Loucy (cell line): ENCODE data around the gene PLA2G12B.
"Not testable (repeated sequence)": the region's sequence is repeated elsewhere in the genome, so short reads cannot be mapped to it uniquely, and the experiment has no call there.

Experiments
- H2AFZ ChIP-seq: fragments of 200-600 bp; sonication (generic); 2 replicates; pipeline ENCODE4 v1.6.0; 2016; ENCODE audit warnings: antibody characterized with exemption, mild to moderate bottlenecking, low read length, moderate library complexity
- H3F3A ChIP-seq: fragments of 200-600 bp; 2 replicates; pipeline ENCODE4 v1.6.0; 2016; ENCODE audit warnings: antibody characterized with exemption, low read depth, mild to moderate bottlenecking
- H3K27me3 ChIP-seq: fragments of 200-600 bp; sonication (generic); 2 replicates; pipeline ENCODE4 v1.6.1; 2014; ENCODE audit warnings: low read length, mild to moderate bottlenecking; ENCODE audit not compliant: insufficient read depth, poor library complexity, severe bottlenecking
- H3K36me3 ChIP-seq: fragments of 200-600 bp; sonication (generic); 2 replicates; pipeline ENCODE4 v1.6.1; 2016; ENCODE audit warnings: low read length; ENCODE audit not compliant: insufficient read depth
- H3K4me1 ChIP-seq: fragments of 200-600 bp; sonication (generic); 2 replicates; pipeline ENCODE4 v1.5.1; 2014; ENCODE audit warnings: low read length, mild to moderate bottlenecking; ENCODE audit not compliant: insufficient read depth, poor library complexity, severe bottlenecking
- H3K4me2 ChIP-seq: fragments of 200-600 bp; sonication (generic); 2 replicates; pipeline ENCODE4 v1.6.0; 2014; ENCODE audit warnings: antibody characterized with exemption, low read length, low read depth, mild to moderate bottlenecking; ENCODE audit not compliant: poor library complexity, severe bottlenecking
- H3K4me3 ChIP-seq: fragments of 200-600 bp; sonication (generic); 2 replicates; pipeline ENCODE4 v1.5.1; 2014; ENCODE audit warnings: low read length, mild to moderate bottlenecking, mixed read lengths; ENCODE audit not compliant: poor library complexity, severe bottlenecking
- H3K79me2 ChIP-seq: fragments of 200-600 bp; sonication (generic); 2 replicates; pipeline ENCODE4 v1.6.1; 2014; ENCODE audit warnings: low read length; ENCODE audit not compliant: insufficient read depth
- H3K9ac ChIP-seq: fragments of 200-600 bp; sonication (generic); 2 replicates; pipeline ENCODE4 v1.6.0; 2014; ENCODE audit warnings: mild to moderate bottlenecking, low read depth, low read length, moderate library complexity; ENCODE audit not compliant: poor library complexity, severe bottlenecking
- H3K9me2 ChIP-seq: fragments of 200-600 bp; sonication (generic); replicated peaks from 2 replicates; pipeline ENCODE4 v1.6.1; 2016; ENCODE audit warnings: low read depth, low read length, mixed read lengths
- H3K9me3 ChIP-seq: fragments of 200-600 bp; sonication (generic); 2 replicates; pipeline ENCODE4 v1.6.1; 2014; ENCODE audit warnings: mild to moderate bottlenecking, antibody characterized with exemption, low read length, low read depth; ENCODE audit not compliant: insufficient read depth
- H4K20me1 ChIP-seq: fragments of 200-600 bp; sonication (generic); 2 replicates; pipeline ENCODE4 v1.6.0; 2014; ENCODE audit warnings: antibody characterized with exemption, low read length, mild to moderate bottlenecking; ENCODE audit not compliant: insufficient read depth, poor library complexity, severe bottlenecking
- EZH2phosphoT487 ChIP-seq: fragments of 200-600 bp; IDR thresholded peaks from 2 replicates; pipeline ENCODE4 v1.6.1; 2018; ENCODE audit warnings: antibody characterized with exemption, mild to moderate bottlenecking, moderate library complexity, borderline replicate concordance
- TF ChIP-seq, protein P1 (sequence below): fragments of 200-600 bp; sonication (generic); conservative IDR thresholded peaks from 2 replicates; pipeline ENCODE4 v1.5.1; 2014; ENCODE audit warnings: mild to moderate bottlenecking, antibody characterized with exemption, low read length

PLA2G12B gene

DNA sequence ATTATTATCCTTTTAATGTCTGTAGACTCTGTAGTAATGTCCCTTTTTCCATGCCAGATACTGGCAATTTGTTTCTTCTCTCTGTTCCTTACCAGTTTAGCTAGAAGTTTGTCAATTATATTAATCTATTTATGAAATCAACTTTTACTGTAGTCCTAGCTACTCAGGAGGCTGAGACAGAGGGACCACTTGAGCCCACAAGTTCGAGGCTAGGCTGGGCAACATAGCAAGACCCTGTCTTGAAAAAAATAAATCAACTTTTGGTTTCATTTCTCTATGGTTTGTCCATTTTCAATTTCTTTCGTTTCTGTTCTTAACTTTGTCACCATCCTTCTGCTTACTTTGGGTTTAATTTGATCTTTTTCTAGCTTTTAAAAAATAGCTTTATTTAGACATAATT lies 42.5 kb upstream of the PLA2G12B start:
- no peak overlapping the region for H3K9ac ChIP-seq
- H3K9me3 ChIP-seq, result no peaks in the 10 kb centered on the region; the same call in 1 of the 2 replicates
- H3K4me3 ChIP-seq, result no peak overlapping the region
- no peaks in the 10 kb centered on the region for H3K9me2 ChIP-seq
- no peaks in the 10 kb centered on the region for H3K4me1 ChIP-seq
- no peak overlapping the region for H3K4me2 ChIP-seq
- TF ChIP-seq EZH2phosphoT487, result no peak
- TF ChIP-seq, protein P1, sequence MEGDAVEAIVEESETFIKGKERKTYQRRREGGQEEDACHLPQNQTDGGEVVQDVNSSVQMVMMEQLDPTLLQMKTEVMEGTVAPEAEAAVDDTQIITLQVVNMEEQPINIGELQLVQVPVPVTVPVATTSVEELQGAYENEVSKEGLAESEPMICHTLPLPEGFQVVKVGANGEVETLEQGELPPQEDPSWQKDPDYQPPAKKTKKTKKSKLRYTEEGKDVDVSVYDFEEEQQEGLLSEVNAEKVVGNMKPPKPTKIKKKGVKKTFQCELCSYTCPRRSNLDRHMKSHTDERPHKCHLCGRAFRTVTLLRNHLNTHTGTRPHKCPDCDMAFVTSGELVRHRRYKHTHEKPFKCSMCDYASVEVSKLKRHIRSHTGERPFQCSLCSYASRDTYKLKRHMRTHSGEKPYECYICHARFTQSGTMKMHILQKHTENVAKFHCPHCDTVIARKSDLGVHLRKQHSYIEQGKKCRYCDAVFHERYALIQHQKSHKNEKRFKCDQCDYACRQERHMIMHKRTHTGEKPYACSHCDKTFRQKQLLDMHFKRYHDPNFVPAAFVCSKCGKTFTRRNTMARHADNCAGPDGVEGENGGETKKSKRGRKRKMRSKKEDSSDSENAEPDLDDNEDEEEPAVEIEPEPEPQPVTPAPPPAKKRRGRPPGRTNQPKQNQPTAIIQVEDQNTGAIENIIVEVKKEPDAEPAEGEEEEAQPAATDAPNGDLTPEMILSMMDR, result no peak
- no peaks in the 10 kb centered on the region for H4K20me1 ChIP-seq
- no peaks in the 10 kb centered on the region for H3K79me2 ChIP-seq
- no peaks in the 10 kb centered on the region for H3K27me3 ChIP-seq
- H2AFZ ChIP-seq, result no peak overlapping the region
- H3K36me3 ChIP-seq, result no peaks in the 10 kb centered on the region
- no peaks in the 10 kb centered on the region for H3F3A ChIP-seq

DNA sequence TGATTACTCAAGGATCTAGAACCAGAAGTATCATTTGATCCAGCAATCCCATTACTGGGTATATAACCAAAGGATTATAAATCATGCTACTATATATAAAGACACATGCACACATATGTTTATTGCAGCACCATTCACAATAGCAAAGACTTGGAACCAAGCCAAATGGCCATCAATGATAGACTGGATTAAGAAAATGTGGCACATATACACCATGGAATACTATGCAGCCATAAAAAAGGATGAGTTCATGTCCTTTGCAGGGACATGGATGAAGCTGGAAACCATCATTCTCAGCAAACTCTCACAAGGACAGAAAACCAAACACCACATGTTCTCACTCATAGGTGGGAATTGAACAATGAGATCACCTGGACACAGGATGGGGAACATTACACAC lies 40.9 kb upstream of the PLA2G12B start:
- H3K79me2 ChIP-seq, H3K4me2 ChIP-seq, H4K20me1 ChIP-seq, H3K4me3 ChIP-seq, H3K27me3 ChIP-seq, H3K9ac ChIP-seq, H2AFZ ChIP-seq, H3K9me3 ChIP-seq, H3K36me3 ChIP-seq, H3F3A ChIP-seq, H3K9me2 ChIP-seq, H3K4me1 ChIP-seq: not testable (repeated sequence)

DNA sequence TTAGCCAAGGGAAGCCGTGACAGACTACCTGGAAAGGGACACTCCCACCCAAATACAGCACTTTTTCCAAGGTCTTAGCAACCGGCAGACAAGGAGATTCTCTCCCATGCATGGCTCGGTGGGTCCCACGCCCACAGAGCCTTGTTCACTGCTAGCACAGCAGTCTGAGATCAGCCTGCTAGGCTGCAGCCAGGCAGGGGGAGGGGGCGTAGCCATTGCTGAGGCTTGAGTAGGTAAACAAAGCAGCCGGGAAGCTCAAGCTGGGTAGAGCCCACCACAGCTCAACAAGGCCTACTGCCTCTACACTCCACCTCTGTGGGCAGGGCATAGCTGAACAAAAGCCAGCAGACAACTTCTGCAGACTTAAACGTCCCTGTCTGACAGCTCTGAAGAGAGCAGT lies 35.2 kb upstream of the PLA2G12B start:
- H3K27me3 ChIP-seq, H3K4me1 ChIP-seq, H3K4me3 ChIP-seq, H3K79me2 ChIP-seq, H3K9me2 ChIP-seq, H3K4me2 ChIP-seq, H3F3A ChIP-seq, H3K36me3 ChIP-seq, H4K20me1 ChIP-seq, H2AFZ ChIP-seq, H3K9ac ChIP-seq, H3K9me3 ChIP-seq: not testable (repeated sequence)

DNA sequence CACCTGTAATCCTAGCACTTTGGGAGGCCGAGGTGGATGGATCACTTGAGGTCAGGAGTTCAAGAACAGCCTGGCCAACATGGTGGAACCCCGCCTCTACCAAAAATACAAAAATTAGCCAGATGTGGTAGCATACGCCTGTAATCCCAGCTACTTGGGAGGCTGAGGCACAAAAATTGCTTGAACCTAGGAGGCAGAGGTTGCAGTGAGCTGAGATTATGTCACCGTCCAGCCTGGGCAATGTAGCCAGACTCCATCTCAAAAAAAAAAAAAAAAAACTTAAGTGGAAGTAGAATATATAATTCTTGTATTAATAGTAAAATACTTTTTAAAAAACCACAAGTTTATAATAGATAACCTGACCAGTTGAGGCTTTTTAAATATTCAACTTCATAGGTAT lies 30.0 kb upstream of the PLA2G12B start:
- not testable (repeated sequence) for H3K9ac ChIP-seq, H3K4me2 ChIP-seq, H3K4me3 ChIP-seq, H3K9me2 ChIP-seq, H3K79me2 ChIP-seq, H3K36me3 ChIP-seq, H4K20me1 ChIP-seq, H3K27me3 ChIP-seq, H3K9me3 ChIP-seq, H3F3A ChIP-seq, H2AFZ ChIP-seq, H3K4me1 ChIP-seq
